Stomach (tissue), 9 donors: ENCODE results near the gene HDAC10. TPM values are rescaled to one million over a fixed set of nuclear protein-coding genes. Genes with fewer than 3 reads are reported as not detected.
A peak's percentile ranks its signal among the peaks of the same experiment; 100 is the strongest.

Experiments
- DNase-seq, 2 donors: peaks; one replicate each; pipeline versions ENCODE4 v3.0.0 to v3.0.0-alpha.2; 2013 to 2019
- H3K27ac ChIP-seq, 5 donors: fragments of 200-600 bp in 4 of 5; sonication (generic) in 4 of 5; one replicate each; pipeline ENCODE4 v1.5.1; 2013 to 2019; ENCODE audit warnings: mild to moderate bottlenecking in 1 of 5, moderate library complexity in 1 of 5
- H3K27me3 ChIP-seq, 3 donors: fragments of 200-600 bp; sonication (generic); one replicate each; pipeline ENCODE4 v1.5.1; 2017 to 2019; ENCODE audit warnings: mixed run types in 1 of 3
- H3K36me3 ChIP-seq, 4 donors: fragments of 200-600 bp; sonication (generic); 1 replicate in 3 of 4; 2 replicates in 1 of 4; pipeline ENCODE4 v1.5.1; 2016 to 2019
- H3K4me1 ChIP-seq, 4 donors: fragments of 200-600 bp; sonication (generic); one replicate each; pipeline ENCODE4 v1.5.1; 2016 to 2019
- H3K4me3 ChIP-seq, 4 donors: fragments of 200-600 bp; sonication (generic) in 3 of 4; one replicate each; pipeline ENCODE4 v1.5.1; 2016 to 2019; ENCODE audit warnings: mild to moderate bottlenecking in 1 of 4
- H3K9me3 ChIP-seq, 4 donors: fragments of 200-600 bp; sonication (generic); one replicate each; pipeline ENCODE4 v1.5.1; 2016 to 2019
- CTCF ChIP-seq, 7 experiments: fragments of 450-650 bp in 4 of 7; fragments of 200-600 bp in 3 of 7; sonication (generic) in 3 of 7; IDR thresholded peaks; one replicate each; pipeline ENCODE4 v1.5.1; 2016 to 2019; ENCODE audit warnings: antibody characterized with exemption in 7 of 7, control low read depth in 2 of 7, mild to moderate bottlenecking in 1 of 7
- EP300 ChIP-seq: sonication (generic); formaldehyde crosslinking; IDR thresholded peaks from one replicate; pipeline ENCODE4 v1.6.1; 2017; ENCODE audit warnings: antibody characterized with exemption
- POLR2A ChIP-seq, 4 donors: fragments of 450-650 bp; IDR thresholded peaks; one replicate each; pipeline ENCODE4 v1.6.1; 2016; ENCODE audit warnings: antibody characterized with exemption in 4 of 4, control low read depth in 2 of 4, mild to moderate bottlenecking in 1 of 4, moderate library complexity in 1 of 4
- POLR2AphosphoS5 ChIP-seq, 3 donors: sonication (generic); formaldehyde crosslinking; IDR thresholded peaks; one replicate each; pipeline ENCODE4 v1.6.1; 2016; ENCODE audit warnings: antibody characterized with exemption in 3 of 3
- WGBS, 5 donors: extraction: QIAGEN DNeasy Blood & Tissue Kit in 3 of 5; methylation state at CpG; one replicate each; pipeline versions ENCODE4 v1.1.5 to v1.1.7; 2013 to 2018; 5-methylcytosine and 5-hydroxymethylcytosine counted together
- intact Hi-C: fragments of 100-400 bp; cut with DNase I; formaldehyde crosslinking; loops from one replicate; pipeline ENCODE4 v1.15.1; 2023; ENCODE audit warnings: low total_unique reads
- polyA plus RNA-seq, 3 donors: library from polyadenylated mRNA; stranded (reverse); fragments of 200-250 nt; gene quantifications; one replicate each; pipeline ENCODE4 v1.2.3, GENCODE V29; 2013
- total RNA-seq, 5 donors: library from RNA; depleted of rRNA; stranded (reverse); fragments of >200 nt; gene quantifications; one replicate each; pipeline versions ENCODE4 v1.1.0 to v1.2.3, GENCODE V29; 2014 to 2016
- donor health status: healthy with polysubstance abuse.
- donor health status: Bipolar disorder and iron deficiency.
- donor health status: healthy.

Gene HDAC10
- total and polyA plus RNA-seq, 8 donors, result 15.4 to 156 (median 41.8) TPM

- DNase-seq, result peak in 1 of 2 donors; percentile 64
- Histone ChIP-seq H3K9me3 (no peaks in the 10 kb centered on the region), H3K27ac (no peak overlapping the region), H3K4me3 (no peak overlapping the region), H3K36me3 (peaks cover 0 to 12% (median 4%) of the 10 kb centered on the region in 4 donors), H3K4me1 (peaks cover 15 to 53% (median 49%) of the 10 kb centered on the region in 4 donors), H3K27me3 (peaks cover 0 to 50% (median 19%) of the 10 kb centered on the region in 3 donors)
- intact Hi-C loops, result loop anchor here (10.0 kb wide), 1 partner anchor 247 kb away; the partner anchor contains the start of genes LMF2 and NCAPH2
- 48 to 73% (median 55%) methylated on average over 19 to 31 of the region's 31 CpGs for WGBS, 5 donors
- TF ChIP-seq EP300 (no peak), POLR2A (IDR thresholded peaks at IDR 0.05) (no peak), POLR2AphosphoS5 (IDR thresholded peaks at IDR 0.05) (no peak), CTCF (IDR thresholded peaks at IDR 0.05) (no peak)
These were observed 6.6 kb upstream of the HDAC10 start for GRCh38 chr22:50257451-50258360.

GRCh38 chr22:50257041-50257440 is 6.0 kb upstream of the HDAC10 start:
- WGBS, 5 donors, result 63 to 73% (median 69%) methylated on average over 16 of the region's 16 CpGs

GRCh38 chr22:50256258-50256862 is 5.3 kb upstream of the HDAC10 start:
- TF ChIP-seq EP300, result no peak
- no peak for TF ChIP-seq POLR2A (IDR thresholded peaks at IDR 0.05)
- no peak for TF ChIP-seq CTCF (IDR thresholded peaks at IDR 0.05)
- TF ChIP-seq POLR2AphosphoS5 (IDR thresholded peaks at IDR 0.05), result no peak
- no peak for DNase-seq
- H3K9me3 ChIP-seq, result no peaks in the 10 kb centered on the region
- 74 to 83% (median 82%) methylated on average over 8 to 12 of the region's 12 CpGs for WGBS, 5 donors
- H3K27me3 ChIP-seq, result peaks cover 0 to 36% (median 8%) of the 10 kb centered on the region in 3 donors
- intact Hi-C loops, result loop anchor here (10.0 kb wide), 1 partner anchor 248 kb away; the partner anchor contains the start of genes LMF2 and NCAPH2
- peaks cover 14 to 49% (median 48%) of the 10 kb centered on the region in 4 donors for H3K4me1 ChIP-seq
- H3K36me3 ChIP-seq, result peaks cover 0 to 12% (median 4%) of the 10 kb centered on the region in 4 donors
- no peak overlapping the region for H3K4me3 ChIP-seq
- no peak overlapping the region for H3K27ac ChIP-seq

More at GRCh38 chr22:50257041-50257440, 6.0 kb upstream of the HDAC10 start:
- no peak for DNase-seq
- Histone ChIP-seq H3K4me1 (peaks cover 14 to 47% (median 46%) of the 10 kb centered on the region in 4 donors), H3K4me3 (no peak overlapping the region), H3K9me3 (no peaks in the 10 kb centered on the region), H3K27ac (no peak overlapping the region), H3K27me3 (peaks cover 0 to 43% (median 12%) of the 10 kb centered on the region in 3 donors), H3K36me3 (peaks cover 0 to 12% (median 4%) of the 10 kb centered on the region in 4 donors)
- intact Hi-C loops, result loop anchor here (10.0 kb wide), 1 partner anchor 248 kb away; the partner anchor contains the start of genes LMF2 and NCAPH2
- no peak for TF ChIP-seq POLR2A (IDR thresholded peaks at IDR 0.05)
- no peak for TF ChIP-seq POLR2AphosphoS5 (IDR thresholded peaks at IDR 0.05)
- no peak for TF ChIP-seq EP300
- no peak for TF ChIP-seq CTCF (IDR thresholded peaks at IDR 0.05)

- no peak for TF ChIP-seq POLR2A (IDR thresholded peaks at IDR 0.05)
- TF ChIP-seq POLR2AphosphoS5 (IDR thresholded peaks at IDR 0.05), result no peak
- TF ChIP-seq EP300, result no peak
- no peak for TF ChIP-seq CTCF (IDR thresholded peaks at IDR 0.05)
- no peak overlapping the region for H3K27ac ChIP-seq
- no peaks in the 10 kb centered on the region for H3K9me3 ChIP-seq
- H3K36me3 ChIP-seq, result peaks cover 0 to 12% (median 4%) of the 10 kb centered on the region in 4 donors
- peaks cover 0 to 30% (median 6%) of the 10 kb centered on the region in 3 donors for H3K27me3 ChIP-seq
- peaks cover 15 to 53% (median 50%) of the 10 kb centered on the region in 4 donors for H3K4me1 ChIP-seq
- 93 to 95% (median 94%) methylated on average over 10 to 17 of the region's 17 CpGs for WGBS, 5 donors
- H3K4me3 ChIP-seq, result no peak overlapping the region
- intact Hi-C loops, result loop anchor here (10.0 kb wide), 1 partner anchor 249 kb away; the partner anchor contains the start of genes LMF2 and NCAPH2
- DNase-seq, result no peak
These were observed 4.5 kb upstream of the HDAC10 start for GRCh38 chr22:50255607-50256006.
